GM18517 (cell line): Measurements from ENCODE around the gene GRIN2A.

Experiments used
- ATAC-seq: cut with Tn5 transposase; IDR thresholded peaks from one replicate; pipeline ENCODE4 v1.9.1; 2021; ENCODE audit warnings: mild to moderate bottlenecking, moderate library complexity; ENCODE audit not compliant: unreplicated experiment

The GRIN2A gene

GRCh38 chr16:10090816-10091215 lies 91.4 kb downstream of the GRIN2A start:
- no peak for ATAC-seq

- no peak for ATAC-seq
Measured at GRCh38 chr16:10088380-10088793, 93.8 kb downstream of the GRIN2A start.

GRCh38 chr16:10087151-10087550 lies 95.1 kb downstream of the GRIN2A start:
- ATAC-seq = no peak

- ATAC-seq = no peak
Measured at GRCh38 chr16:10086620-10087019, 95.6 kb downstream of the GRIN2A start.

- ATAC-seq = no peak
Measured at GRCh38 chr16:10085078-10085798, 97.0 kb downstream of the GRIN2A start.

GRCh38 chr16:10083301-10083700 lies 98.9 kb downstream of the GRIN2A start:
- ATAC-seq = no peak

GRCh38 chr16:10081201-10081940 lies 100.9 kb downstream of the GRIN2A start:
- ATAC-seq = no peak

- no peak for ATAC-seq
Measured at GRCh38 chr16:10080051-10080772, 102.0 kb downstream of the GRIN2A start.

GRCh38 chr16:10078541-10078949 lies 103.7 kb downstream of the GRIN2A start:
- ATAC-seq = no peak

- ATAC-seq = no peak
Measured at GRCh38 chr16:10077861-10078260, 104.4 kb downstream of the GRIN2A start.

- ATAC-seq = no peak
Measured at GRCh38 chr16:10076037-10076436, 106.2 kb downstream of the GRIN2A start.

- ATAC-seq = no peak
Measured at GRCh38 chr16:10070591-10070990, 111.6 kb downstream of the GRIN2A start.

GRCh38 chr16:10069374-10069773 lies 112.9 kb downstream of the GRIN2A start:
- ATAC-seq = no peak

- no peak for ATAC-seq
Measured at GRCh38 chr16:10067835-10068234, 114.4 kb downstream of the GRIN2A start.

GRCh38 chr16:10067406-10067805 lies 114.8 kb downstream of the GRIN2A start:
- no peak for ATAC-seq

- no peak for ATAC-seq
Measured at GRCh38 chr16:10065019-10065418, 117.2 kb downstream of the GRIN2A start.

- ATAC-seq = no peak
Measured at GRCh38 chr16:10048850-10049249, 133.4 kb downstream of the GRIN2A start.

- ATAC-seq = no peak
Measured at GRCh38 chr16:10045947-10046346, 136.3 kb downstream of the GRIN2A start.

- no peak for ATAC-seq
Measured at GRCh38 chr16:10045291-10045775, 136.9 kb downstream of the GRIN2A start.

GRCh38 chr16:10040136-10041080 lies 141.8 kb downstream of the GRIN2A start:
- no peak for ATAC-seq
